ENCODE results near the gene MAN1C1.

MAN1C1 gene

DNA sequence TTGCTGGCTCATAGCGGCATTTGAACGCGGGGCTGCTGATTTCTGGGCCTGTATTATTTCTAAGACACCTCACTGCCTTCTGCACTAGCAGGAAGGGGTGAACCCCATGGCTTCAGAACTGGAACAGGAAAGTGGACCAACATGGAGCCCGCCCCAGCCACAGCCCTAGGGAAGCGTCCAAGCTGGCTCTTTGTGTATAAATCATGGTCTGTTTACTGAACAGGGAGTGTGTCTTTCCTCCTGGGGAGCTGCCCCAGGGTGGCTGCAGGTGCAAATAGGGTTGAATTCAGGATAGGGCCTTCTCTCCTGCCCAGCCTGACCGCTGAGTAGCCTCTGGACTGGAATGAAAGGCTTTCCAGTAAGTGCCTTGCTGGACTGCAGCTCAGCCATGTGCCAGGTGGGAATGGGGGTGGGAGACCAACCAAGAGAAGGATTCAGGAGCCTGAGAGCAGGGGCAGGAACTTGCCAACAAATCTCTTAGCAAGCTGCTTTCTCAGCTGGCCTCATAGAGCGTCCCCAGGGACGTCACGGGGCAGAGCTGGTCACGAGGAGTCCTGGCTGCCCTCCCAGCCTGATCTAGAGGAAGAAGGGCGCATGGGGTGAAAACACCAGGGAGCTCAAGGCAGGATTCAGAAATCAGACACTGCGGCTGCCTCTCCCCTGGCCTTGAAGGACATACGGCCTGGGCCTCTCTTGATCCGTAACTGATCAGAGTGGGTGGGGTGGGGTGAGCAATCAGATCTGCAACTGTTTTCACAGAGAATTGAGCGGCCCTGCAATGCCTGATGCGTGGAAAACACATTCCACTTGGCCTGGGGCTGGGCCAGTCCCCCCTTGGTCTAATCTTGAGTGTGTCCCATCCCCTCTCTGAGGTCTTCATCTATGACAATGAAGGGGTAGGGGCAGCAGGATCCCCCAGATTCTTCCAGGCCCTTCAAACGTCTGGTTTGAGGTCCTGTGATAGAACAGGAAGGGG, 126.9 kb downstream of the MAN1C1 start:
- peak overlapping the region in 17 of 21 experiments; percentile 6 to 86 (median 68) for H3K27ac ChIP-seq
- no peak overlapping the region for H3K4me3 ChIP-seq

DNA sequence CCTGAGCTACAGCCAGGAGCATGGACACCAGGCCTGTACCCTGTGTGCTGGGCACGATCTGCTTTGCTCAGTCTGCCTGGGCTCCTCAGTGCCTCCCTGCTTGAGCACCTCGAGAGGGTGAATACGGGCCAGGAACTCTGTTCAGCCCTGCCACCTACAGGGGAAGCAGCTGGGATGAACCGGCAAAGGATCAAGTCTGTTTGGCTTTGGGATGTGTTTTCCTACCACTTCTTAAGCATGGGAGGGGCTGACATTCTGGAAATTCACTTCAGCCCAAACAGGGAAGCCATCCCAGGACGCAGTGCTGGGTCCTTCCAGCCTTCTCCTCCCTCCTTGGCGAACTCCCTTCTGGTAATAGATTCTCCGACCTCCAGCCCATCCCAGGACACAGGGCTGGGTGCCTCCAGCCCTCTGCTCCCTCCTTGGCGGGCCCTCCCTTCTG, 127.6 kb downstream of the MAN1C1 start:
- H3K4me3 ChIP-seq: no peak overlapping the region

GRCh38 chr1:25744636-25745425, 128.2 kb downstream of the MAN1C1 start:
- Histone ChIP-seq H3K27ac (peak overlapping the region in 8 of 21 experiments; percentile 24 to 86 (median 70)), H3K4me3 (no peak overlapping the region)

More for the DNA sequence above, 127.6 kb downstream of the MAN1C1 start:
- peak overlapping the region in 16 of 21 experiments; percentile 6 to 86 (median 69) for H3K27ac ChIP-seq

DNA sequence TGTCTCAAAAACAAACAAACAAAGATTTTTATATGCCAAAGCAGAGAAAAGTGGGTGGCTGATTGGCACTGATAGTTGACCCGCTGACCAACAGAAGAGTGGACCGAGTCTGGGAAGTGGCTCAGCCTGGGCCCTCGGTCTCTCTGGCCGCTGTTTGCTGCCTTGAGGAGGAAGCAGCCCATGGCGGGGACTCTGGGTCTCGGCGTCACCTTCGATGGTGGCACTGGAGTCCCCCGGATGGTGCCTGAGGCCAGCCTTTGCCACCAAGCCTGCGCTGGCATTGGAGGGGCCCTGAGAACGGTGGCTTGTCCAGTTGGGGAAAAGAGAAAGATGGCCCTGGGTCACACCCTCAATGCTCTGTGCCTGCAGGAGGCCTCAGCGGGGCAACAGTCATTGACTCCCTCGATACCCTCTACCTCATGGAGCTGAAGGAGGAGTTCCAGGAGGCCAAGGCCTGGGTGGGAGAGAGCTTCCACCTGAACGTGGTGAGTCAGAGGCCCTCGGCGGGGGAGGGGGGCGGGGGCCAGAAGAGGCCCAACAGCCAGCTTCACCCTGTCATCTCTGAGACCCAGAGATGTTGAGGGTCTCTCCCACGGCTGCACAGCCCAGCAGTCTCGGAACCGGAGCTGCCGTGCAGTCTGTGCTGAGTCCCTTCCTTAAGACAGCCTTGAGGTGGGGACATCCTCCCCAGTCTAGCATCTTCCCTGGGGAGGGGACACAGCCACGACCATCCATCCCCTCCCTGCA, 129.9 kb downstream of the MAN1C1 start:
- no peak overlapping the region for H3K4me3 ChIP-seq
- no peak overlapping the region for H3K27ac ChIP-seq

GRCh38 chr1:25747046-25747719, 130.6 kb downstream of the MAN1C1 start:
- Histone ChIP-seq H3K4me3 (no peak overlapping the region), H3K27ac (no peak overlapping the region)

GRCh38 chr1:25748531-25749205, 132.1 kb downstream of the MAN1C1 start:
- no peak overlapping the region for H3K4me3 ChIP-seq
- peak overlapping the region in 4 of 21 experiments; percentile 1 to 48 (median 12) for H3K27ac ChIP-seq

GRCh38 chr1:25750923-25751605, 134.5 kb downstream of the MAN1C1 start:
- Histone ChIP-seq H3K27ac (no peak overlapping the region), H3K4me3 (no peak overlapping the region)

DNA sequence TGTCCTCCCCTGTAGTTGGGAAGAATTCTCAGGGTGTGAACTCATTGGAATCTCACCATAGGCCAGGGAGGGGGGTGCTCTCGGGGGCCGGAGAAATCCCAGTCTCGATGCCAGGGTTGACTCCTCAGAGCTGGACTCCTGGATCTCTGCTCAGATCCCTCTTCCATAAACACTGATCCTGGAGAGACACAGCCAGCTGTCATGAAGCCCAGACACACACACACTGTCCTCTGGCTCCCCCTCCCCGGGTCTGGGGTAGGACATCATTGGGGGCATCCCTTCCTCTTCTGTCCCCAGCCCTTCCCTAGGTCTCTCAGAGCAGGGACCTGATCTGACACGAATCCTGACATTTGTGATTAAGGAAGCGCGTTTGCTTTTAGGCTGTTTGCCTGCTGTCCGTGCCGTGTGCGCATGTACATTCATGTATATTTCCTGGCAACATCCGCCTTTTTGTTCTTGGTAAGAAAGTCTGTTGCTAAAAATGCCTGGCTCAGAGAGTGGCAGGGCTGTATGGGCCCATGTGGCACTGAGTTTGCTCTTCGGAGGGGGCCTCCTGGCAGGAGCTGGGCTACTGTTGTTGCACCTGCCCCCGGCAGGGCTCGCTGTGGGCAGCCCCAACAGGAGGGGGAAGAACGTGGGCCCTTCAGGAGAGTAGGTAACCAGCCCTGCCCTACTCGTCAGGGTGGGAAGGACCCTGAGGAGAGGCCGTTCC, 138.0 kb downstream of the MAN1C1 start:
- no peak overlapping the region for H3K4me3 ChIP-seq
- no peak overlapping the region for H3K27ac ChIP-seq

- no peak overlapping the region for H3K27ac ChIP-seq
These were observed 139.0 kb downstream of the MAN1C1 start for GRCh38 chr1:25755475-25756125.

GRCh38 chr1:25756215-25756614, 139.6 kb downstream of the MAN1C1 start:
- no peak overlapping the region for H3K4me3 ChIP-seq
- no peak overlapping the region for H3K27ac ChIP-seq

More at GRCh38 chr1:25755475-25756125, 139.0 kb downstream of the MAN1C1 start:
- no peak overlapping the region for H3K4me3 ChIP-seq

DNA sequence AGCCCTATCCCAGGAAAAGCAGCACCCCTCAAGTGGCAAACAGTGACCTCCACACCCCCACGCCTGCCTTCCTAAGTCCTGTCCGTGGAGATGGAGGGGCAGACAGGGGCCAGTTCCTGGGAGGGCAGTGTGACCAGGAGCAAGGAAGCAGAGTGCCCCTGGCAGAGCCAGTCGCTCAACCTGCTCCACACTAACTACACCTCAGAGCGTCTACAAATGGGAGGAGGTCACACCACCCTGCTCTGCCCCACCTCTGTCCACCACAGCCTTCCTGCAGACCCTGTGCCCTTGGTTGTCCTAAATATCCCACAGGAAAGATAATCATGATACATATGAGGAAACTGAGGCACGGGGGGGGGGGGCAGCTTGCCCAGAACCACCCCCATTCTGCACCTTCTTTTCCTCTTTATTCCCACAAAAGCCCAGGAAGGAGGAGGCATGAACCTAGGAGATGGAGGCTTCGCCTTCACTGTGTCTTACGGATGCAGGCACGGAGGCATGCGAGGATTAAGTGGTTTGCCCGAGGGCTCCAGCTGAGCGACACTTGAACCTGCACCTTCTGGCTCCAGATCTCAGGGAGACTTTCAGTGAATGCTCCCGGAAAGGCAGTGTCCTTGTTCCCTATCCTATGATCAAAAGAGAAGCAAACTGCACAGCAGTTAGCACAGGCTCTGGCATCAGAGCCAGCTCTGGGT, 140.7 kb downstream of the MAN1C1 start:
- no peak overlapping the region for H3K27ac ChIP-seq
- no peak overlapping the region for H3K4me3 ChIP-seq

DNA sequence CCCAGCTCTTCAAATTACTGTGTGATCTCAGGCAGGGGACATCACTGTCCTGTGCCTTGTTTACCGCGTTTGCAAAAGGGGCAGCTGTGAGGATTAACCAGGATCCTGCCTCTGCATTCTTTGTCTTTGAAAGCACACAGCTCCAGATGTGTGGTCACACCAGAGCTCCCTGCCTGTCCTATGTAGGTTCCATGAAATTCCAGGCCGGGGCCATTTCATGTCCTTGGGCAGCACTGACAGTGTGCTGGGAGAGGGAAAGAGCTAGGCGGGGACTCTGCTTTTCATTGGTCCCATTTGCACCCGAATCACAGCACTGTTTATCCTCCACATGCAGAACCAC, 141.2 kb downstream of the MAN1C1 start:
- Histone ChIP-seq H3K27ac (no peak overlapping the region), H3K4me3 (no peak overlapping the region)

DNA sequence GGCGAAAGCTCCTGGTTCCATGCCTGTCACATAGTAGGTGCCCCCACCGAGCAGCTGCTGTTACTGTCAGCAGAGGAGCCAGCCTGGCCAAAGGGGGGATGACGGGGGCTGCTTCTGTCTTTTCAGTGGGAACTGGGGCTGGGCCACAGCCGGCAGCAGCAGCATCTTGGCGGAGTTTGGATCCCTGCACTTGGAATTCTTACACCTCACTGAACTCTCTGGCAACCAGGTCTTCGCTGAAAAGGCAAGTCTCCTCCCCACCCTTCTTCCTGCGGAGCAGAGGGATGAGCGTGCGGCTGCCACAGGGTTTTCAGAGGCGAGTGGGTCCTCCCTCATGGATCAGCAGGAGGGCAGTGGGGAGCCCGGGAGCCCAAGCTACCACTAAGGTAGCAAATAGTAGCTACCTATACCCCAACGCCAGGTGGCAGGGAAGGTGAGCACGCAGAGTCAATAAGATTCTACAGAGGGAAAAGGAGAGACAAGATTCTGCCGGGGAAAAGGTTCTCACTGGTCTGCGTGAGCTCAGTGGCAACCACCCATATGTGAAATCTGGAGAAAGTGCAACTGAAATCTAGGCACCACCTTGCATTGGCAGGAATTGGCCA, 142.0 kb downstream of the MAN1C1 start:
- Histone ChIP-seq H3K4me3 (no peak overlapping the region), H3K27ac (no peak overlapping the region)

GRCh38 chr1:25760122-25760719, 143.6 kb downstream of the MAN1C1 start:
- H3K4me3 ChIP-seq: no peak overlapping the region
- no peak overlapping the region for H3K27ac ChIP-seq

DNA sequence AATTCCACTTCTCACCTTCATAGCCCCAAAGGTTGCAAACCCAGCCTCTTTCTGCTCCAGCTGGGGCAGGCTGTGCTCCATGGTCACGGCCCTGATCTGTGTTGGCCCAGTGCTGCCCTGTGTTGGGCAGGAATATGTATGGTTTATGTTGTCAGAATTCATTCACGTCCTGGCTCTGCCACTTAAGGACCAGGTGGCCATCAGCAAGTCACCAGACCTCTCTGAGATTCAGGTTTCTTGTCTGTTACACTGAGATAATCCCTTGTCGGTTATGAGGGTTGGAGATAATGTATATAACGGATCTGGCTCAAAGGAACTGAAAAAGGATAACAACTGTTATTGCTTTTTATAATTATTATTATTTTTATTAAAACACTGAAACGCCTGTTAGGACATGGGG, 144.3 kb downstream of the MAN1C1 start:
- Histone ChIP-seq H3K4me3 (no peak overlapping the region), H3K27ac (no peak overlapping the region)

- H3K4me3 ChIP-seq: no peak overlapping the region
- no peak overlapping the region for H3K27ac ChIP-seq
These were observed 146.9 kb downstream of the MAN1C1 start for GRCh38 chr1:25763493-25763892.
